Caco-2 (cell line): ENCODE data around the gene LRP1B. TPM values are rescaled to one million over a fixed set of nuclear protein-coding genes. Genes with fewer than 3 reads are reported as not detected.

Experiments used
- BruUV-seq: library from RNA; stranded (reverse); fragments of 400-500 nt; replicated peaks from 2 replicates; lab custom pipeline; 2021; lab: Mats Ljungman, UMichigan
- CTCF ChIA-PET: fragments of 300-600 bp; sonication (Branson Sonifier 250); formaldehyde crosslinking; loops from one replicate; lab custom pipeline; 2022; ENCODE audit warnings: antibody characterized with exemption; lab: Charles Lee
- POLR2A ChIA-PET: fragments of 300-600 bp; sonication (Branson Sonifier 250); formaldehyde crosslinking; loops from one replicate; lab custom pipeline; 2022; ENCODE audit warnings: antibody characterized with exemption; lab: Charles Lee
- DNase-seq, 2 experiments: peaks; one replicate each; pipeline versions ENCODE4 v3.0.0 to v3.0.0-alpha.2; 2020 to 2022
- H3K27me3 ChIP-seq: replicated peaks from 2 replicates; pipeline ENCODE4 v1.6.0; 2011; ENCODE audit warnings: low read length; ENCODE audit not compliant: control insufficient read depth, insufficient read depth
- H3K36me3 ChIP-seq: 2 replicates; pipeline ENCODE4 v1.5.1; 2011; ENCODE audit warnings: low read length; ENCODE audit not compliant: control insufficient read depth, insufficient read depth
- H3K4me1 ChIP-seq: fragments of 250-450 bp; sonication (Bioruptor Pico); 2 replicates; pipeline ENCODE4 v1.5.1; 2020; ENCODE audit warnings: mild to moderate bottlenecking
- H3K4me3 ChIP-seq: 2 replicates; pipeline ENCODE4 v1.5.1; 2011; ENCODE audit warnings: low read depth, mild to moderate bottlenecking, control low read depth, low read length
- H3K9me3 ChIP-seq: fragments of 250-450 bp; sonication (Bioruptor Pico); 2 replicates; pipeline ENCODE4 v1.5.1; 2020; ENCODE audit warnings: mild to moderate bottlenecking, moderate library complexity
- H3K27ac Mint-ChIP-seq: one replicate; pipeline ENCODE4 v1.8.0; 2022; ENCODE audit warnings: mixed read lengths; ENCODE audit not compliant: unreplicated experiment
- H3K27me3 Mint-ChIP-seq: one replicate; pipeline ENCODE4 v1.8.0; 2022; ENCODE audit warnings: mixed read lengths; ENCODE audit not compliant: insufficient read depth, unreplicated experiment
- H3K36me3 Mint-ChIP-seq: one replicate; pipeline ENCODE4 v1.8.0; 2022; ENCODE audit warnings: mild to moderate bottlenecking, mixed read lengths; ENCODE audit not compliant: insufficient read depth, unreplicated experiment
- H3K4me1 Mint-ChIP-seq: one replicate; pipeline ENCODE4 v1.8.0; 2022; ENCODE audit warnings: low read depth, mixed read lengths; ENCODE audit not compliant: unreplicated experiment
- H3K4me3 Mint-ChIP-seq: one replicate; pipeline ENCODE4 v1.8.0; 2022; ENCODE audit warnings: mild to moderate bottlenecking, moderate library complexity, mixed read lengths; ENCODE audit not compliant: unreplicated experiment
- H3K9me3 Mint-ChIP-seq: one replicate; pipeline ENCODE4 v1.8.0; 2022; ENCODE audit warnings: mixed read lengths; ENCODE audit not compliant: unreplicated experiment
- intact Hi-C: fragments of 100-400 bp; cut with micrococcal nuclease; formaldehyde crosslinking; loops from one replicate; pipeline ENCODE4 v1.10.0; 2022; ENCODE audit not compliant: unreplicated experiment
- total RNA-seq: library from RNA; stranded (reverse); gene quantifications from 2 replicates; pipeline ENCODE4 v1.2.3, GENCODE V29; 2022
- TF ChIP-seq, protein P1 (sequence below), 2 experiments: fragments of 200-600 bp in 1 of 2; IDR thresholded peaks; 1 replicate in 1 of 2; 2 replicates in 1 of 2; pipeline versions ENCODE4 v1.5.1 to v1.8.0; 2011 to 2022; ENCODE audit warnings: antibody characterized with exemption in 1 of 2, control low read depth in 1 of 2, inconsistent platforms in 1 of 2, low read depth in 1 of 2, low read length in 1 of 2, mild to moderate bottlenecking in 1 of 2, moderate library complexity in 1 of 2; ENCODE audit not compliant: insufficient read depth in 1 of 2, severe bottlenecking in 1 of 2, unreplicated experiment in 1 of 2

The LRP1B gene
- total RNA-seq, 1 experiment from 2014 or later: not detected

- no TSS peak for BruUV-seq
- Histone ChIP-seq H3K9me3 (no peaks in the 10 kb centered on the region), H3K27me3 (no peaks in the 10 kb centered on the region), H3K4me1 (no peaks in the 10 kb centered on the region), H3K4me3 (no peak overlapping the region), H3K36me3 (no peaks in the 10 kb centered on the region)
- CTCF ChIA-PET: no interaction called here
- no peaks in the 10 kb centered on the region for H3K9me3 Mint-ChIP-seq
- H3K36me3 Mint-ChIP-seq: no peaks in the 10 kb centered on the region
- H3K4me1 Mint-ChIP-seq: no peaks in the 10 kb centered on the region
- POLR2A ChIA-PET: no interaction called here
- DNase-seq: peak in 1 of 2 experiments; percentile 6
- intact Hi-C loops: loop anchor here (5.0 kb wide), 1 partner anchor 53 kb away; no protein-coding TSS in a partner anchor
- no peak overlapping the region for H3K4me3 Mint-ChIP-seq
- TF ChIP-seq, protein P1, sequence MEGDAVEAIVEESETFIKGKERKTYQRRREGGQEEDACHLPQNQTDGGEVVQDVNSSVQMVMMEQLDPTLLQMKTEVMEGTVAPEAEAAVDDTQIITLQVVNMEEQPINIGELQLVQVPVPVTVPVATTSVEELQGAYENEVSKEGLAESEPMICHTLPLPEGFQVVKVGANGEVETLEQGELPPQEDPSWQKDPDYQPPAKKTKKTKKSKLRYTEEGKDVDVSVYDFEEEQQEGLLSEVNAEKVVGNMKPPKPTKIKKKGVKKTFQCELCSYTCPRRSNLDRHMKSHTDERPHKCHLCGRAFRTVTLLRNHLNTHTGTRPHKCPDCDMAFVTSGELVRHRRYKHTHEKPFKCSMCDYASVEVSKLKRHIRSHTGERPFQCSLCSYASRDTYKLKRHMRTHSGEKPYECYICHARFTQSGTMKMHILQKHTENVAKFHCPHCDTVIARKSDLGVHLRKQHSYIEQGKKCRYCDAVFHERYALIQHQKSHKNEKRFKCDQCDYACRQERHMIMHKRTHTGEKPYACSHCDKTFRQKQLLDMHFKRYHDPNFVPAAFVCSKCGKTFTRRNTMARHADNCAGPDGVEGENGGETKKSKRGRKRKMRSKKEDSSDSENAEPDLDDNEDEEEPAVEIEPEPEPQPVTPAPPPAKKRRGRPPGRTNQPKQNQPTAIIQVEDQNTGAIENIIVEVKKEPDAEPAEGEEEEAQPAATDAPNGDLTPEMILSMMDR (IDR thresholded peaks at IDR 0.05; ENCODE audit: insufficient read depth in 1 of 2, low read depth in 1 of 2, low read length in 1 of 2, severe bottlenecking in 1 of 2, unreplicated experiment in 1 of 2): no peak
- H3K27me3 Mint-ChIP-seq: peaks cover 4% of the 10 kb centered on the region
- H3K27ac Mint-ChIP-seq: no peak overlapping the region
Measured at GRCh38 chr2:140808820-140809219, 1322.0 kb downstream of the LRP1B start.

- CTCF ChIA-PET: no interaction called here
- no peaks in the 10 kb centered on the region for H3K9me3 ChIP-seq
- POLR2A ChIA-PET: no interaction called here
- no peak overlapping the region for H3K4me3 ChIP-seq
- TF ChIP-seq, protein P1 (IDR thresholded peaks at IDR 0.05; ENCODE audit: insufficient read depth in 1 of 2, low read depth in 1 of 2, low read length in 1 of 2, severe bottlenecking in 1 of 2, unreplicated experiment in 1 of 2): no peak
- H3K27me3 Mint-ChIP-seq: peaks cover 3% of the 10 kb centered on the region
- H3K4me1 Mint-ChIP-seq: no peaks in the 10 kb centered on the region
- H3K36me3 Mint-ChIP-seq: no peaks in the 10 kb centered on the region
- intact Hi-C loops: loop anchor here (5.0 kb wide), 1 partner anchor 54 kb away; no protein-coding TSS in a partner anchor
- no TSS peak for BruUV-seq
- no peak for DNase-seq
- no peaks in the 10 kb centered on the region for H3K4me1 ChIP-seq
- H3K27ac Mint-ChIP-seq: no peak overlapping the region
- H3K4me3 Mint-ChIP-seq: no peak overlapping the region
- H3K9me3 Mint-ChIP-seq: no peaks in the 10 kb centered on the region
- H3K36me3 ChIP-seq: no peaks in the 10 kb centered on the region
- H3K27me3 ChIP-seq: no peaks in the 10 kb centered on the region
Measured at GRCh38 chr2:140808211-140808610, 1322.6 kb downstream of the LRP1B start.

DNA sequence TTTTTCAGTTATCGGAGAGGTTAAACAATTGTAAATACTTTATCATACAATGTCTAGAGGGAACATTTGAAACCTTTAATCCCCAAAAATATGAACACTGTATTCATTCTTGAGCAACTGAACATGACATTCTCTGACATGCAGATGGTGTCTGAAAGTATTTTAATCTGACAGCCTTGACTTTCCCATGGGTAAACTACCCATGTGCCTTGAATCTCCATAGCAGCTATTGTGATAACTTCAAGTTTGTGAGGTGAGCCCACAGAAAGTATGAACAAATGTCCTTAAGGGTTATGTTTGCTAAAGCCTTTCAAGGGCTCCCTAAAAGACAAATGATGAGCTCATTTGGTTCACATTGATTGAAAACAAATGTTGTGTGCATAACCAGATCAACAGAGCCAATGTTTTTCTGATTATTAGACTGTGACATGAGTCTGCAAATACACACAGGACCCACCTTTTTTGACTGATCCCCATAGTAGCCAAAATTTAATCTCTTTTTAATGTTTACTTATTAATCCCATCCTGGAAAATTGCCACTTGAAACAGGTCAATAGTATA is 1326.0 kb downstream of the LRP1B start:
- no peak overlapping the region for H3K4me3 Mint-ChIP-seq
- H3K4me1 ChIP-seq: no peaks in the 10 kb centered on the region
- no peaks in the 10 kb centered on the region for H3K36me3 Mint-ChIP-seq
- intact Hi-C loops: loop anchor here (5.0 kb wide), 1 partner anchor 58 kb away; no protein-coding TSS in a partner anchor
- BruUV-seq: no TSS peak
- no peaks in the 10 kb centered on the region for H3K27me3 Mint-ChIP-seq
- TF ChIP-seq, protein P1 (IDR thresholded peaks at IDR 0.05; ENCODE audit: insufficient read depth in 1 of 2, low read depth in 1 of 2, low read length in 1 of 2, severe bottlenecking in 1 of 2, unreplicated experiment in 1 of 2): no peak
- no peaks in the 10 kb centered on the region for H3K9me3 Mint-ChIP-seq
- no peaks in the 10 kb centered on the region for H3K9me3 ChIP-seq
- H3K27ac Mint-ChIP-seq: no peak overlapping the region
- ChIA-PET POLR2A (no interaction called here), CTCF (no interaction called here)
- no peaks in the 10 kb centered on the region for H3K36me3 ChIP-seq
- no peak overlapping the region for H3K4me3 ChIP-seq
- H3K27me3 ChIP-seq: no peaks in the 10 kb centered on the region
- no peaks in the 10 kb centered on the region for H3K4me1 Mint-ChIP-seq
- DNase-seq: no peak
